Panc1 (cell line): ENCODE results near the gene MXD3. TPM values are rescaled to one million over a fixed set of nuclear protein-coding genes. Genes with fewer than 3 reads are reported as not detected.

Experiments used
- ATAC-seq: fragments of 200-7000 bp; cut with Tn5 transposase; 2 replicates; pipeline ENCODE4 v1.9.1; 2020; ENCODE audit warnings: mild to moderate bottlenecking, moderate library complexity
- BruUV-seq: library from RNA; stranded (reverse); fragments of 400-500 nt; replicated peaks from 2 replicates; lab custom pipeline; 2021; lab: Mats Ljungman, UMichigan
- CTCF ChIA-PET: fragments of 300-600 bp; sonication (Branson Sonifier 250); formaldehyde crosslinking; loops from one replicate; lab custom pipeline; 2022; ENCODE audit warnings: antibody characterized with exemption; lab: Charles Lee
- POLR2A ChIA-PET: fragments of 300-600 bp; sonication (Branson Sonifier 250); formaldehyde crosslinking; loops from one replicate; lab custom pipeline; 2022; ENCODE audit warnings: antibody characterized with exemption; lab: Charles Lee
- DNase-seq: peaks from one replicate; pipeline ENCODE4 v3.0.0-alpha.2; 2010; ENCODE audit warnings: low read depth, low spot score
- H3K27ac ChIP-seq: 2 replicates; pipeline ENCODE4 v1.5.1; 2011; ENCODE audit warnings: mild to moderate bottlenecking, low read length, inconsistent platforms
- H3K27me3 ChIP-seq: fragments of 200-500 bp; sonication (Bioruptor generic); 2 replicates; pipeline ENCODE4 v1.6.0; 2014; ENCODE audit warnings: low read length, inconsistent platforms; ENCODE audit not compliant: control insufficient read depth, insufficient read depth
- H3K36me3 ChIP-seq: fragments of 200-500 bp; sonication (Bioruptor generic); 2 replicates; pipeline ENCODE4 v1.5.1; 2014; ENCODE audit warnings: inconsistent platforms, mild to moderate bottlenecking, low read length, moderate library complexity; ENCODE audit not compliant: control insufficient read depth, insufficient read depth
- H3K4me1 ChIP-seq: 2 replicates; pipeline ENCODE4 v1.5.1; 2011; ENCODE audit warnings: inconsistent platforms, mild to moderate bottlenecking, low read length, moderate library complexity; ENCODE audit not compliant: control insufficient read depth, insufficient read depth
- H3K4me3 ChIP-seq, 2 experiments: 2 replicates each; pipeline ENCODE4 v1.5.1; 2011 to 2012; ENCODE audit warnings: low read depth in 2 of 2, low read length in 2 of 2, mild to moderate bottlenecking in 2 of 2, inconsistent platforms in 1 of 2, moderate library complexity in 1 of 2
- H3K9me3 ChIP-seq: fragments of 200-500 bp; sonication (Bioruptor generic); 2 replicates; pipeline ENCODE4 v1.5.1; 2014; ENCODE audit warnings: low read depth, mild to moderate bottlenecking, inconsistent platforms, low read length, moderate library complexity; ENCODE audit not compliant: control insufficient read depth, insufficient read depth
- CTCF ChIP-seq: fragments of 450-650 bp; IDR thresholded peaks from 2 replicates; pipeline ENCODE4 v1.5.1; 2017; ENCODE audit warnings: mild to moderate bottlenecking
- POLR2AphosphoS5 ChIP-seq: IDR thresholded peaks from 2 replicates; pipeline ENCODE4 v1.6.1; 2012; ENCODE audit warnings: mild to moderate bottlenecking, low read depth, low read length, moderate library complexity
- REST ChIP-seq, 2 experiments: IDR thresholded peaks; 2 replicates each; pipeline ENCODE4 v1.6.1; 2011 to 2012; ENCODE audit warnings: low read depth in 2 of 2, control low read depth in 1 of 2, low read length in 1 of 2, mild to moderate bottlenecking in 1 of 2, moderate library complexity in 1 of 2; ENCODE audit not compliant: insufficient read depth in 1 of 2
- SIN3A ChIP-seq: IDR thresholded peaks from 2 replicates; pipeline ENCODE4 v1.6.1; 2012; ENCODE audit warnings: low read depth, mild to moderate bottlenecking, low read length, moderate library complexity, borderline replicate concordance; ENCODE audit not compliant: insufficient read depth
- TCF7L2 ChIP-seq: IDR thresholded peaks from 2 replicates; pipeline ENCODE4 v1.6.1; 2011; ENCODE audit warnings: mild to moderate bottlenecking, low read depth, low read length, inconsistent platforms
- in situ Hi-C: cut with HindIII; loops from 2 replicates; pipeline ENCODE4 v1.10.0; 2016; ENCODE audit warnings: low sequenced_read_pairs, low pct_unique_long_range_greater_than_20kb
- intact Hi-C: fragments of 100-400 bp; cut with micrococcal nuclease; formaldehyde crosslinking; loops from one replicate; pipeline ENCODE4 v1.10.0; 2022; ENCODE audit not compliant: unreplicated experiment
- total RNA-seq: library from RNA; stranded (reverse); gene quantifications from one replicate; pipeline ENCODE4 v1.2.1, GENCODE V29; 2021; ENCODE audit not compliant: unreplicated experiment

MXD3 gene
- total RNA-seq, 1 experiment from 2014 or later, result 12.0 TPM

GRCh38 chr5:177355162-177355867 is 43.6 kb upstream of the MXD3 start:
- ChIA-PET CTCF (no interaction called here), POLR2A (no interaction called here)
- no peak for TF ChIP-seq REST (IDR thresholded peaks at IDR 0.05; ENCODE audit: insufficient read depth in 1 of 2, low read depth in 2 of 2, low read length in 1 of 2)
- TF ChIP-seq CTCF, result no peak
- no peak for TF ChIP-seq POLR2AphosphoS5
- no peak for TF ChIP-seq TCF7L2
- no peak for TF ChIP-seq SIN3A
- no peak overlapping the region for H3K4me3 ChIP-seq
- in situ Hi-C loops, result no loop called here
- no TSS peak for BruUV-seq
- intact Hi-C loops, result no loop called here
- ATAC-seq, result no peak
- H3K27me3 ChIP-seq, result no peaks in the 10 kb centered on the region
- no peaks in the 10 kb centered on the region for H3K9me3 ChIP-seq
- peaks cover 6% of the 10 kb centered on the region for H3K4me1 ChIP-seq
- no peaks in the 10 kb centered on the region for H3K36me3 ChIP-seq
- no peak for DNase-seq
- H3K27ac ChIP-seq, result no peak overlapping the region

- no TSS peak for BruUV-seq
- peaks cover 12% of the 10 kb centered on the region for H3K4me1 ChIP-seq
- ATAC-seq, result no peak
- CTCF ChIA-PET, result interaction anchor here (0.6 kb wide), 1 partner anchor 347 kb away, joined by 3 read pairs; no protein-coding TSS in a partner anchor
- no peak for DNase-seq
- intact Hi-C loops, result no loop called here
- in situ Hi-C loops, result no loop called here
- POLR2A ChIA-PET, result no interaction called here
- H3K36me3 ChIP-seq, result no peaks in the 10 kb centered on the region
- no peak overlapping the region for H3K4me3 ChIP-seq
- H3K27ac ChIP-seq, result no peak overlapping the region
- TF ChIP-seq REST (IDR thresholded peaks at IDR 0.05; ENCODE audit: insufficient read depth in 1 of 2, low read depth in 2 of 2, low read length in 1 of 2), result no peak
- no peak for TF ChIP-seq CTCF
- no peak for TF ChIP-seq POLR2AphosphoS5
- no peak for TF ChIP-seq SIN3A
- no peak for TF ChIP-seq TCF7L2
- H3K9me3 ChIP-seq, result no peaks in the 10 kb centered on the region
- H3K27me3 ChIP-seq, result no peaks in the 10 kb centered on the region
Observed at GRCh38 chr5:177354711-177355110, 43.0 kb upstream of the MXD3 start.
